ENCODE measurements around the gene FCHSD2.
"Not testable (repeated sequence)": the region's sequence is repeated elsewhere in the genome, so short reads cannot be mapped to it uniquely, and the experiment has no call there.

Gene FCHSD2

GRCh38 chr11:73002214-73002613, 139.9 kb downstream of the FCHSD2 start:
- no peak for DNase-seq

GRCh38 chr11:73001615-73002014, 140.5 kb downstream of the FCHSD2 start:
- no peak for DNase-seq

GRCh38 chr11:72998676-72999075, 143.4 kb downstream of the FCHSD2 start:
- no peak for DNase-seq

- DNase-seq = no peak
Measured at GRCh38 chr11:72996959-72997358, 145.2 kb downstream of the FCHSD2 start.

- DNase-seq = no peak
Measured at GRCh38 chr11:72989727-72990126, 152.4 kb downstream of the FCHSD2 start.

- no peak for DNase-seq
Measured at GRCh38 chr11:72988821-72989220, 153.3 kb downstream of the FCHSD2 start.

GRCh38 chr11:72985645-72986044, 156.5 kb downstream of the FCHSD2 start:
- no peak for DNase-seq

GRCh38 chr11:72984453-72985077, 157.6 kb downstream of the FCHSD2 start:
- no peak for DNase-seq

- DNase-seq = no peak
Measured at GRCh38 chr11:72983560-72983959, 158.6 kb downstream of the FCHSD2 start.

GRCh38 chr11:72981971-72982685, 160.0 kb downstream of the FCHSD2 start:
- DNase-seq = no peak

GRCh38 chr11:72981080-72981479, 161.0 kb downstream of the FCHSD2 start:
- DNase-seq = no peak

- not testable (repeated sequence) for DNase-seq
Measured at GRCh38 chr11:72977782-72978181, 164.3 kb downstream of the FCHSD2 start.

GRCh38 chr11:72976522-72976892, 165.6 kb downstream of the FCHSD2 start:
- DNase-seq = not testable (repeated sequence)

- no peak for DNase-seq
Measured at GRCh38 chr11:72975778-72976521, 166.2 kb downstream of the FCHSD2 start.

- DNase-seq = no peak
Measured at GRCh38 chr11:72974487-72975205, 167.5 kb downstream of the FCHSD2 start.

GRCh38 chr11:72972496-72973128, 169.5 kb downstream of the FCHSD2 start:
- no peak for DNase-seq

GRCh38 chr11:72971192-72971967, 170.7 kb downstream of the FCHSD2 start:
- no peak for DNase-seq

GRCh38 chr11:72970557-72971118, 171.5 kb downstream of the FCHSD2 start:
- no peak for DNase-seq

GRCh38 chr11:72969894-72970335, 172.2 kb downstream of the FCHSD2 start:
- DNase-seq = peak; percentile 55

GRCh38 chr11:72968390-72968789, 173.7 kb downstream of the FCHSD2 start:
- DNase-seq = no peak

GRCh38 chr11:72965672-72966071, 176.4 kb downstream of the FCHSD2 start:
- no peak for DNase-seq

- DNase-seq = no peak
Measured at GRCh38 chr11:72962717-72963116, 179.4 kb downstream of the FCHSD2 start.
